PFSK-1 (cell line): Measurements from ENCODE around the gene XXYLT1.

Experiments used
- FOXP2 ChIP-seq: optimal IDR thresholded peaks from 2 replicates; pipeline ENCODE3; 2011; ENCODE audit warnings: borderline replicate concordance, control low read depth, inconsistent platforms; ENCODE audit not compliant: insufficient read depth; ENCODE audit errors: extremely low read length, extremely low read depth
- POLR2AphosphoS5 ChIP-seq: IDR thresholded peaks from 2 replicates; pipeline ENCODE4 v1.6.1; 2012; ENCODE audit warnings: low read depth, mild to moderate bottlenecking, control low read depth, low read length, moderate library complexity
- REST ChIP-seq, 2 experiments: IDR thresholded peaks; 2 replicates each; pipeline versions ENCODE4 v1.6.1 to v1.8.0; 2011 to 2012; ENCODE audit warnings: low read depth in 2 of 2, low read length in 2 of 2, control low read depth in 1 of 2, inconsistent platforms in 1 of 2, mild to moderate bottlenecking in 1 of 2, moderate library complexity in 1 of 2; ENCODE audit not compliant: insufficient read depth in 1 of 2
- SIN3A ChIP-seq: IDR thresholded peaks from 2 replicates; pipeline ENCODE4 v1.6.1; 2012; ENCODE audit warnings: mild to moderate bottlenecking, low read length, moderate library complexity, borderline replicate concordance; ENCODE audit not compliant: insufficient read depth
- TAF1 ChIP-seq: IDR thresholded peaks from 2 replicates; pipeline ENCODE4 v1.6.1; 2012; ENCODE audit warnings: low read length, control low read depth, borderline replicate concordance; ENCODE audit not compliant: insufficient read depth

XXYLT1 gene

DNA sequence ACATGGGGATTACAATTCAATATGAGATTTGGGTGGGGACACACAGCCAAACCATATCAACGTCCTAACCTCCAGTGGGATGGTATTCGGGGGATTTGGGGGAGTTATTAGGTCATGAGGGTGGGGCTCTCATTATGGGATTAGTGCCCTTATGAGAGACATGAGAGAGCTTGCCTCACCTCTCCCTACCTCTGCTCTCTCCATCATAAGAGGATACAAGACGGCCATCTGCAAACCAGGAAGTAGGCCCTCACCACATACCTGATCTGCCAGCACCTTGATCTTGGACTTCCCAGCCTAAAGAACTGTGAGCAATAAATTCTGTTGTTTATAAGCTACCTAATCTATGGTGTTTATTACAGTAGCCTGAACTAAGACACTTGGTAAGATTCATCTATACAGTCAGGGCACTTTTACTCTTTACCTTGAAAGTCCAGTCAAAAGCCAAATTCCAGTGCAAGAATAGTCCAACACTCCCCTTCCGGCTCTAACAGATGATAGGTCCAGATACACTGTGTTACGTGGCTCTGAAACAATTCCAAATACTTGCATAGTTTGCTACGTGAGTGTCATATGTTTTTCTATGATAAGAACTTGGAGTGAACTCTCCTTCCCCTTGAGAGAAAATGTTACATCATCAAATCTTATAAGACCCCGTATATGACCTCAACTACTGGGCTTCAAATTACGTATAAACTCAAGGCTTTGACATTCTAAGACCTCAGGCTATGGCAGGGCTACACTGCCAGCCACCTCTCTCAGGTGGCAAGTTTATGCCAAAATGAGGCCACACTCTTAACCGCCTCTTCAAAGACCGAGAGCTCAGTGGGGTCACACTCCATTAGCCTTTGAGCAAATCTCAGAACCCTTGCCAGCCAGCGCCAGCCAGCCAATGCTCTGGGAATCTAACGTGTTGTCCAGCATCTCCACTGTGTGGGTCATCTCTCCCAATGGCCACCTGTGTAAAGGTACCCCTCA lies 129.9 kb downstream of the XXYLT1 start:
- TF ChIP-seq TAF1, result no peak
- no peak for TF ChIP-seq REST (IDR thresholded peaks at IDR 0.05; ENCODE audit: insufficient read depth in 1 of 2, low read depth in 2 of 2, low read length in 2 of 2)
- no peak for TF ChIP-seq FOXP2
- TF ChIP-seq SIN3A, result no peak
- no peak for TF ChIP-seq POLR2AphosphoS5

DNA sequence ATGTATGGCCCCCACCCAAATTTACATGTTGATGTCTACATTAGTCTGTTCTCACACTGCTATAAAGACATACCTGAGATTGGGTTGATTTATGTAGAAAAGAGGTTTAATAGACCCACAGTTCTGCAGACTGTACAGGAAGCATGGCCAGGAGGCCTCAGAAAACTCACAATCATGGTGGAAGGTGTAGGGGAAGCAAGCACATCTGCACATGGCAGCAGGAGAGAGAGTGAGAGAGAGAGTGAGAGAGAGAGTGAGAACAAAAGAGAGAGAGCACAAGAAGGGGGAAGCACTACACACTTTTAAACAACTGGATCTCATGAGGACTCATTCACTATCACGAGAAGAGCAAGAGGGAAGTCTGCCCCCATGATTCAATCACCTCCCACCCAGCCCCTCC lies 130.5 kb downstream of the XXYLT1 start:
- no peak for TF ChIP-seq REST (IDR thresholded peaks at IDR 0.05; ENCODE audit: insufficient read depth in 1 of 2, low read depth in 2 of 2, low read length in 2 of 2)
- no peak for TF ChIP-seq TAF1
- TF ChIP-seq SIN3A, result no peak
- TF ChIP-seq POLR2AphosphoS5, result no peak
- TF ChIP-seq FOXP2, result no peak

- TF ChIP-seq REST (IDR thresholded peaks at IDR 0.05; ENCODE audit: insufficient read depth in 1 of 2, low read depth in 2 of 2, low read length in 2 of 2), result no peak
Measured at GRCh38 chr3:195139876-195140240, 131.1 kb downstream of the XXYLT1 start.

DNA sequence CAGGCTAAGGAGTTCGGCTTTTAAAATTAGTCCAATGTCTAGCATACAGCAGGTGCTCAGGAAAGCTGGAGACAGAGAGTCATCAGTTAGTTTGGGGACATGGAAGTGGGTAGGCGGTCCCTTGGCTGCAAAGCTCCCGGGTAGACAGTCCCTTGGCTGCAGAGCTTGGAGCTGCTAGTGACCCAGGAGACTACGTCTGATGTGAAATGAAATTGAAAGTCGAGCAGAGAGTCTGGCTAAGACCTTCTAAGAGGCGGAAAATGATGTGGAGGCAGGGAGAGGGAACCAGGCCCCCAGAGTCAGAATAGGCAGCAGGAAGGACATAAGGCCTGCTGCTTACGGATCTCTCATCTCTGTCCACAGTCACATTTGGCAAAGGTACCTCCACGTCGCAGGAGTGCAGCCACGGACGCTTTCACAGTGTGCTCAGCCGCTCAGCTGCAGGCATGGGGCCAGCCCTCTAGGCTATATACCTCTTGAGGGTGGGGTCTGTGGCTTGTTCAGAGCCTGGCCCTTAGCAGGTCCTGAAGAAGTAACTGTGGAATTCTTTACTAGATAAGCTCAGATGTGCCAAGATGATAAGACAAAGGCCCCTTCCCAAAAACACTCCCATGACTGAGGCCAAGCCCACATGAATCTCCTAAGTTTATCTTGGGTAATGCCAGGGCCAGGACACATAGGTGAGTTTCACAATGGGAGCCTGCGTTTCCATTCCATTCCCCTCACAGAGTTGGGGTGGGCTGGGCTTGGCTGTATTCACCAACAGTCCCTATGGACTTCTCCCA lies 131.7 kb downstream of the XXYLT1 start:
- TF ChIP-seq FOXP2 (no peak), REST (IDR thresholded peaks at IDR 0.05; ENCODE audit: insufficient read depth in 1 of 2, low read depth in 2 of 2, low read length in 2 of 2) (no peak), SIN3A (no peak), TAF1 (no peak), POLR2AphosphoS5 (no peak)
